Limb (tissue), 2 donors: Measurements from ENCODE around the gene FHIT.
A peak's percentile ranks its signal among the peaks of the same experiment; 100 is the strongest.
"Not testable (repeated sequence)": the region's sequence is repeated elsewhere in the genome, so short reads cannot be mapped to it uniquely, and the experiment has no call there.

Source experiments
- DNase-seq, 2 donors: peaks; one replicate each; pipeline ENCODE4 v3.0.0-alpha.2; 2016; ENCODE audit errors: extremely low spot score in 2 of 2

The FHIT gene

GRCh38 chr3:60737633-60738399 lies 513.4 kb downstream of the FHIT start:
- no peak for DNase-seq

- no peak for DNase-seq
These were observed 520.9 kb downstream of the FHIT start for GRCh38 chr3:60730371-60730770.

- no peak for DNase-seq
These were observed 522.2 kb downstream of the FHIT start for GRCh38 chr3:60729056-60729455.

- no peak for DNase-seq
These were observed 523.2 kb downstream of the FHIT start for GRCh38 chr3:60728006-60728405.

- DNase-seq: no peak
These were observed 530.5 kb downstream of the FHIT start for GRCh38 chr3:60720736-60721135.

- DNase-seq: no peak
These were observed 534.7 kb downstream of the FHIT start for GRCh38 chr3:60716573-60716972.

GRCh38 chr3:60708191-60708975 lies 542.9 kb downstream of the FHIT start:
- DNase-seq: peak in 1 of 2 donors; percentile 39

GRCh38 chr3:60707452-60708020 lies 543.7 kb downstream of the FHIT start:
- no peak for DNase-seq

- DNase-seq: no peak
These were observed 547.1 kb downstream of the FHIT start for GRCh38 chr3:60703956-60704736.

- no peak for DNase-seq
These were observed 548.2 kb downstream of the FHIT start for GRCh38 chr3:60703008-60703407.

GRCh38 chr3:60698117-60698516 lies 553.1 kb downstream of the FHIT start:
- no peak for DNase-seq

- no peak for DNase-seq
These were observed 554.1 kb downstream of the FHIT start for GRCh38 chr3:60697132-60697531.

- DNase-seq: no peak
These were observed 554.7 kb downstream of the FHIT start for GRCh38 chr3:60696428-60697125.

GRCh38 chr3:60675424-60675823 lies 575.8 kb downstream of the FHIT start:
- DNase-seq: no peak

GRCh38 chr3:60674870-60675269 lies 576.4 kb downstream of the FHIT start:
- no peak for DNase-seq

GRCh38 chr3:60673123-60673522 lies 578.1 kb downstream of the FHIT start:
- no peak for DNase-seq

- DNase-seq: not testable (repeated sequence)
These were observed 578.9 kb downstream of the FHIT start for GRCh38 chr3:60672337-60672736.

- DNase-seq: no peak
These were observed 581.6 kb downstream of the FHIT start for GRCh38 chr3:60669636-60670035.

- no peak for DNase-seq
These were observed 591.2 kb downstream of the FHIT start for GRCh38 chr3:60660026-60660425.

- no peak for DNase-seq
These were observed 592.2 kb downstream of the FHIT start for GRCh38 chr3:60659098-60659497.

- no peak for DNase-seq
These were observed 593.3 kb downstream of the FHIT start for GRCh38 chr3:60657972-60658371.
